HG03139 (cell line): ENCODE data around the gene TEX28.
"Not testable (repeated sequence)": the region's sequence is repeated elsewhere in the genome, so short reads cannot be mapped to it uniquely, and the experiment has no call there.

Experiments
- ATAC-seq: cut with Tn5 transposase; IDR thresholded peaks from one replicate; pipeline ENCODE4 v1.9.1; 2021; ENCODE audit not compliant: unreplicated experiment

Gene TEX28

GRCh38 chrX:154294791-154295574 is at the start of gene TEX28:
TSS of gene TEX28 (minus strand) at chrX:154295124. CDS start at chrX:154292117, 3,007 bp downstream.
- no peak for ATAC-seq

GRCh38 chrX:154343620-154344019 is 48.7 kb upstream of the TEX28 start:
- ATAC-seq = not testable (repeated sequence)

- not testable (repeated sequence) for ATAC-seq
Observed at GRCh38 chrX:154343063-154343462, 48.1 kb upstream of the TEX28 start.

GRCh38 chrX:154341399-154342298 is 46.7 kb upstream of the TEX28 start:
- ATAC-seq = peak; percentile 66

- ATAC-seq = no peak
Observed at GRCh38 chrX:154334496-154334895, 39.6 kb upstream of the TEX28 start.

GRCh38 chrX:154333837-154334271 is 38.9 kb upstream of the TEX28 start:
- ATAC-seq = no peak

GRCh38 chrX:154333116-154333515 is 38.2 kb upstream of the TEX28 start:
- no peak for ATAC-seq

- no peak for ATAC-seq
Observed at GRCh38 chrX:154332561-154332960, 37.6 kb upstream of the TEX28 start.

GRCh38 chrX:154329294-154329693 is 34.4 kb upstream of the TEX28 start:
- ATAC-seq = no peak

GRCh38 chrX:154328646-154329045 is 33.7 kb upstream of the TEX28 start:
- ATAC-seq = no peak

- no peak for ATAC-seq
Observed at GRCh38 chrX:154327038-154327820, 32.3 kb upstream of the TEX28 start.

- no peak for ATAC-seq
Observed at GRCh38 chrX:154325541-154325940, 30.6 kb upstream of the TEX28 start.

- no peak for ATAC-seq
Observed at GRCh38 chrX:154323537-154323936, 28.6 kb upstream of the TEX28 start.

- no peak for ATAC-seq
Observed at GRCh38 chrX:154322890-154323289, 28.0 kb upstream of the TEX28 start.

GRCh38 chrX:154321594-154321993 is 26.7 kb upstream of the TEX28 start:
- ATAC-seq = no peak

GRCh38 chrX:154321152-154321551 is 26.2 kb upstream of the TEX28 start:
- ATAC-seq = no peak

- no peak for ATAC-seq
Observed at GRCh38 chrX:154320406-154320805, 25.5 kb upstream of the TEX28 start.

GRCh38 chrX:154317391-154317995 is 22.6 kb upstream of the TEX28 start:
- no peak for ATAC-seq

- ATAC-seq = no peak
Observed at GRCh38 chrX:154315416-154315815, 20.5 kb upstream of the TEX28 start.

- ATAC-seq = no peak
Observed at GRCh38 chrX:154313147-154313546, 18.2 kb upstream of the TEX28 start.

- ATAC-seq = no peak
Observed at GRCh38 chrX:154312116-154312515, 17.2 kb upstream of the TEX28 start.
